C4-2B (cell line): ENCODE results near the gene TSC22D1.
"Not testable (repeated sequence)": the region's sequence is repeated elsewhere in the genome, so short reads cannot be mapped to it uniquely, and the experiment has no call there.

Experiments
- H3K27ac ChIP-seq: fragments of 450-650 bp; 2 replicates; pipeline ENCODE4 v1.5.1; 2017
- ZFX ChIP-seq: fragments of 450-650 bp; IDR thresholded peaks from 2 replicates; pipeline ENCODE4 v1.6.1; 2017
- TF ChIP-seq, protein P1 (sequence below): fragments of 450-650 bp; conservative IDR thresholded peaks from 2 replicates; pipeline ENCODE4 v1.5.1; 2017; ENCODE audit warnings: mild to moderate bottlenecking

The TSC22D1 gene

DNA sequence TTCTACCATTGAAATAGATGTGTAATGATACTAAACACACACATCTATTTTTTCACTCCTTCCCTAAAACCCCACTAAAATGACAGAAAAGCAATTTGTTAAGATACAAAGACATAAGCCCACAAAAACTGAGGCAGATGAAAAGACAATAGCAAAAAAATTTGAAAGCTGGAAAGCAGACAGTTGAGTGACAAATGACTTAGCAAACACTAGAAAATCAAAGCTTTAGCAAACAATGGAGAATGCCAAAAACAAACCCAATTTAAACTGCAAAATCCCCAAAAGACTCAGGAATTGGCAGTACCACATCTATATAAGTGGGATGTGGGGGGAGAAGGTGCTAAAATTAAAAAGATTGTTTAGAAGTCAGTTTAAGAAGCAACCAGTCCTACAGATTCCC, 9.5 kb downstream of the TSC22D1 start:
- no peak overlapping the region for H3K27ac ChIP-seq
- no peak for TF ChIP-seq ZFX
- TF ChIP-seq, protein P1, sequence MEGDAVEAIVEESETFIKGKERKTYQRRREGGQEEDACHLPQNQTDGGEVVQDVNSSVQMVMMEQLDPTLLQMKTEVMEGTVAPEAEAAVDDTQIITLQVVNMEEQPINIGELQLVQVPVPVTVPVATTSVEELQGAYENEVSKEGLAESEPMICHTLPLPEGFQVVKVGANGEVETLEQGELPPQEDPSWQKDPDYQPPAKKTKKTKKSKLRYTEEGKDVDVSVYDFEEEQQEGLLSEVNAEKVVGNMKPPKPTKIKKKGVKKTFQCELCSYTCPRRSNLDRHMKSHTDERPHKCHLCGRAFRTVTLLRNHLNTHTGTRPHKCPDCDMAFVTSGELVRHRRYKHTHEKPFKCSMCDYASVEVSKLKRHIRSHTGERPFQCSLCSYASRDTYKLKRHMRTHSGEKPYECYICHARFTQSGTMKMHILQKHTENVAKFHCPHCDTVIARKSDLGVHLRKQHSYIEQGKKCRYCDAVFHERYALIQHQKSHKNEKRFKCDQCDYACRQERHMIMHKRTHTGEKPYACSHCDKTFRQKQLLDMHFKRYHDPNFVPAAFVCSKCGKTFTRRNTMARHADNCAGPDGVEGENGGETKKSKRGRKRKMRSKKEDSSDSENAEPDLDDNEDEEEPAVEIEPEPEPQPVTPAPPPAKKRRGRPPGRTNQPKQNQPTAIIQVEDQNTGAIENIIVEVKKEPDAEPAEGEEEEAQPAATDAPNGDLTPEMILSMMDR = no peak

DNA sequence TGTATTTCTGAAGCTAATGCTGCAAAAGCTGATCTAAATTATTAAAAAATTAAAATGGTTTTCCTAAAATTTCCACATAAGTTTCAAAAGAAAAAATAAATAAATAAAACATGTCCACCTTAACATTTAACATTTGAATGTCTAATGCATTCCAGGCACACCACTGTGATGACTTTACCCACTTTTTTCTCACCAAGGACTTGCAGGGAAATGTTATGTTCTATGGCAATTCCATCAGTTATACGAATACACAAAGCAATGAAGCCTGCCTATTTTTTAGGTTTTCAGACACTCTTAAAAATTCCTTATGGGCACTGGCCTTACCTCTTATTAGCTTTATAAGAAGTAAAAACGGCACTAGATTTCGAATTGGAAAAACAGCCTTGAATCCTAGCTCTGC, 10.2 kb downstream of the TSC22D1 start:
- TF ChIP-seq, protein P1 = no peak
- no peak for TF ChIP-seq ZFX
- no peak overlapping the region for H3K27ac ChIP-seq

DNA sequence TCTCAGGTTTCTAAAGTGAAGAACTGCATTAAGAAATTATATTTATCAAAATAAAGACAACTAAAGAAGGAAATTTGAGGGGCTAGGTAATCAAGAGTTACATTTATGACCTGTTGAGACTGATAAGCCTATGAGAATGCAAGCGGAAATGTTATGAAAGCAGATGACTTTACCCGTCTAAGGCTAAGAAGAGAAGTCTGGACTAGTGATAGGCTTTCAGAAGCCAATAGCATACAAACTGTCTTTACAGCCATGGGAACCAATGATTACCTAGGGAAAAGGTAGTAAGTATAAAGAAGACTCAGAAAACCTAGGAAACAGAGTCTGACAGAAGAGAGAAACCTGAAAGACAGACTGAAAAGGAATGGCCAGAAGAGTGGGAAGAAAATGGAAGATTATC, 11.2 kb downstream of the TSC22D1 start:
- TF ChIP-seq, protein P1 = no peak
- TF ChIP-seq ZFX = no peak
- no peak overlapping the region for H3K27ac ChIP-seq

DNA sequence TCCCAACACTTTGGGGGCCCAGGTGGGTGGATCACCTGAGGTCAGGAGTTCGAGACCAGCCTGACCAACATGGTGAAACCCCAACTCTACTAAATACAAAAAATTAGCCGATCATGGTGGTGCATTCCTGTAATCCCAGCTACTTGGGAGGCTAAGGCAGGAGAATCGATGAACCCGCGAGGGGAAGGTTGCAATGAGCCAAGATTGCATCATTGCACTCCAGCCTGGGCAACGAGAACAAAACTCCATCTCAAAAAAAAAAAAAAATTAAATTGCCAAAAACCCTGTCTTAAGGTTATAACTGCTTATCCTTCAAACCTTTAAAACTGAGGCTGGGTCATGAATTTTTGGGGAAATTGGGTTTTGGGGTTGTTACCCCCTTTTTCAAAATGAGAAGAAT, 13.3 kb downstream of the TSC22D1 start:
- not testable (repeated sequence) for H3K27ac ChIP-seq

DNA sequence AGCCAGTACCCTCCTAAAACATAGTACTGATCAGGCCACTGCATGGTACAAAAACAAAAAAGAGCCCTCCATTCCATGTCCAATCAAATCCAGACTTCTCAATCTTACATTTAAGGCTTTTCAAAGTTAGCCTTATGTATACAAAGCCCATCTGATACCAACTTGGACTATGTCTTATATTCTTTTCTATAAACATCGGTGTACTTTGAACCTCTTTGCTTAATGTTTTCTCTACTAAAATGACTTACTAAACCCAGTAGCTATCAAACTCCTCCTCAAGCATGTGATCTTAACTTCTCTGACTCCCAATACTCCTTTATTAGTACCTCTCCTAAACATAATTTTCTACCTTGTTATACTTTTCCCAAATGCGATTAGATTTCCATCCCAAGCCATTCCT, 14.8 kb downstream of the TSC22D1 start:
- H3K27ac ChIP-seq = no peak overlapping the region
- TF ChIP-seq ZFX = no peak
- TF ChIP-seq, protein P1 = no peak

DNA sequence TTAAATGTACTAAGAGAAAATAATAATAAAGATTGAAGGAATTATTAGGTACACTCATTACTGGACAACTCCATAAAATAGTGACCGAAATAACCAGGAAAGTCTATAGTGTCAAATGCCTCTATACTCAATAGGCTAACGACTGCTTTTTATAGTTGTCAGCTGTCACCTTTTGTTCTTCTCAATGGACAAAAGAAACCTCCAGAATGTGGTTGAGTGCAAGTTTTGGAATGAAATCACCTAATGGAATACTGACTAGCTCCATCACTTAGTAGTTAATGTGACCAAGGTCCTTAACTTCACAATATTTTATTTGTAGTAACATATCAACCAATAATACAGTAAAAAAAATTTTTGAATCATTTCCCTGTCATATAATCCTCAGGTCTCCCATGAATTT, 18.1 kb downstream of the TSC22D1 start:
- TF ChIP-seq ZFX = no peak
- TF ChIP-seq, protein P1 = no peak
- no peak overlapping the region for H3K27ac ChIP-seq

DNA sequence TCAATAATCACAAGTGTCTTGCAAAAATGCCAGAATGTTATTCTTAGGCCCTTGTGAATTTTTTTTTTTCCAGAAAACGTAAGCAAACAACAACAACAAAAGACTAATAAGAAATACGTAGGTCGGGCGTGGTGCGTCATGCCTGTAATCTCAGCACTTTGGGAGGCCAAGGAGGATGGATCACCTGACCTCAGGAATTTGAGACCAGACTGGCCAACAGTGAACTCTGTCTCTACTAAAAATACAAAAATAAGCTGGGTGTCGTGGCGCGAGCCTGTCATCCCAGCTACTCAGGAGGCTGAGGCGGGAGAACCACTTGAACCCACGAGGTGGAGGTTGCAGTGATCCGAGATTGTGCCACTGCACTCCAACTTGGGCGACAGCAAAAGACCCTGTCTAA, 20.9 kb downstream of the TSC22D1 start:
- H3K27ac ChIP-seq = no peak overlapping the region
- TF ChIP-seq, protein P1 = no peak
- TF ChIP-seq ZFX = no peak

DNA sequence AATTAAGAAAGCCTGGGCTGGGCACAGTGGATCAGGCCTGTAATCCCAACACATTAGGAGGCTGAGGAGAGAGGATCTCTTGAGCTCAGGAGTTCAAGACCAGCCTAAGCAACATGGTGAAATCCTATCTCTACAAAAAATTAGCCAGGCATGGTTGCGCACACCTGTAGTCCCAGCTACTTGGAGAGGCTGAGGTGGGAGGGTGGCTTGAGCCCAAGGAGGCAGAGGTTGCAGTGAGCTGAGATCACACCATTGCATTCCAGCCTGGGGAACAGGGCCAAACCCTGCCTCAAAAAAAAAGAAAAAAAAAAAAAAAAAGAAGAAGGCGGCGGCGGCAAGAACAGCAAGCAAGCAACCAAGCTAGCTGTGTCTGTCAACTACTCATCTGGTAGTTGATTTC, 26.7 kb downstream of the TSC22D1 start:
- no peak overlapping the region for H3K27ac ChIP-seq
- TF ChIP-seq, protein P1 = no peak
- TF ChIP-seq ZFX = no peak
